Fibroblast of skin of left quadriceps (primary cell): ENCODE measurements around the gene ZNF280D.

Experiments
- DNase-seq, 2 experiments: peaks; one replicate each; pipeline ENCODE4 v3.0.0-alpha.2; 2013; ENCODE audit warnings: low read depth in 2 of 2

ZNF280D gene

DNA sequence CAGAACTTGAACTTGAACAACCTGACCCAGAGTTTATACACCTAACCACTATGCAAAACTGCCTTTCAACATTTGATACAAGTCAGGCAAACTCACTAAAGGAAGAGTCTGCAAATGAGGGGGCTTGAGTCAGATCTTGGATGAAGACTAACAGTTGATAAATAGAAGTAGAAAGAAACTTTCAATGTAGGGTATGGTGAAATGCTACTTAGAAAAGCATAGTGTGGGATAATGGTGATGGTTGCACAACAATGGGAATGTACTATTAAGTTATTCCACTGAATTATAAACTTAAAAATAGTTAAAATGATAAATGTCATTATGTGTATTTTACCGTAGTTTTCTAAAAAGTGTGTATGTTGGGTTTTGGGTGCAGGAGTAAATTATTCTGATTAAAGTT, 19.7 kb upstream of the ZNF280D start:
- DNase-seq: no peak

DNA sequence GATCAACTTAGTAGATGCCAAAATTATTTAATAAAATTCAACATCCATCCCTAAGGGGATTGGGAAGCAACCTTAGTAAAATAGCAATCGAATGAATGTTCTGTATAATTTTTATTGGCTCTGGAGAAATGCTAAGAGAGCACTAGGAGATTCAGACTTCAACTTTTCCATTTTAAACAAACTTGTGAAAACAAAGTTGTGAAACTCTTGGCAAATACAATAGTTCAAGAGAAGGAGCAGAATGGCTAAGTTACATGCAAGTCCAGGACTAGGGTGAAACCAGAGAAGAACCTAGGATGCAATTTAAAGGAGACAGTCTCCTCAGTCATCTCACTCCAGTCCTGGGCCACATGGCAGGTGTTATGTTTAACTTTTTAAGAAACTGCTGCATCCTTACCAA, 16.7 kb upstream of the ZNF280D start:
- DNase-seq: no peak

DNA sequence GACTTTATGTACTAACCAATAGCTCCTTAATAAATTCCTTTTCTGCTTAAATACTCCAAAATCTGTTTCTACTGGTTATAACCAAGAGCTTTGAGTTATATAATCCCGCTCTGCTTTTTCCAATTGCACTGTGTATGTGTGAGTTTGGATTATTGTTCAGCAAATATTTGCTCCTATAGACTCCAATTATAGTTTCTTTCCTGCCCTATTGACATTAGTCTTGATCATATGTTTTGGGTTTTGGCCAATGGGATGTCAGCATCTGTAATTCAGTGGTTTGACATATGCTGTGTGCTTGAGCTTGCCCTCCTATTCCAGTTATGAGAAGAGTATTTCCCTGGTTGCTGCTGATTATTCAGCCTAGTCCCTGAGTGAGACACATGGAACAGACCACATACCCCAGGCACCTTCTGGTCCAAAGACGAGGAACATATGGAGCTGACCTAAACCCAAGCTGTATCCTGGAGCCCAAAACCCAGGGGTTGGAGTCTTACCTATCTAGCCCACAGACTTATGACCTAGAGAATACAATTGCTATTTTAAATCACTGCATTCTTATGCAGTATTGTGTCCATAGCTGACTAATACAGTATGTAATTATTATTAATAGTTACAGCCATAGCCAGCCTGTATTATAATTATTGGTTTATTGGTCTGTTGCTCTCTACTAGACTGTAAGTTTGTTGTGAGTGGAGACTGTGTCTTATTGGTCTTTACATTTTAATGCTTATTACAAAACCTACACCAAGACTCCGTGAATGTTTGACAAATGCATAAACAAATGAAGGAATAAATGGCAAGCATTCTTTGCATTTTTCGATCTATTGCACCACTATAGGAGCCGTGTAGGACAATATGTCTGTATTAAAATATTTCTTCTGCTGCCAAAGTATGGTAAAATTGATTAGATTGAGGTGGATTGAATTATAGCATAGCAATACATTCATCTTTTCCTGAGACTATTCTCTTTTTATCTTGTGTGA, 11.7 kb upstream of the ZNF280D start:
- no peak for DNase-seq

DNA sequence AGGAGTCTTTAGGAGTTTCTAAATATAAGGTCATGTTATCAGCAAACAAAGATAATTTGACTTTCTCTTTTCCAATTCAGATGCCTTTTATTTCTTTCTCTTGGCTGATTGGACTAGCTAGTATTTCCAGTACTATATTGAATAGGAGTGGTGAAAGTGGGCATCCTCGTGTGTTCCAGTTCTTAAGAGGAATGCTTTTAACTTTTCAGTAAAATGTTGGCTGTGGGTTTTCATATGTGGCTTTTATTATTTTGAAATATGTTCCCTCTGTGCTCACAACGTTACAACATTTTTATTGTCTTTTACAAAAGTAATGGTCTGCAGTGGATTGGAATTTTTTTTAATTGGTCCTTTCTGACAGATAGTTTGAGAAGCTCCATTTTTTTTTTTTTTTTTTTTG, 8.2 kb upstream of the ZNF280D start:
- no peak for DNase-seq

DNA sequence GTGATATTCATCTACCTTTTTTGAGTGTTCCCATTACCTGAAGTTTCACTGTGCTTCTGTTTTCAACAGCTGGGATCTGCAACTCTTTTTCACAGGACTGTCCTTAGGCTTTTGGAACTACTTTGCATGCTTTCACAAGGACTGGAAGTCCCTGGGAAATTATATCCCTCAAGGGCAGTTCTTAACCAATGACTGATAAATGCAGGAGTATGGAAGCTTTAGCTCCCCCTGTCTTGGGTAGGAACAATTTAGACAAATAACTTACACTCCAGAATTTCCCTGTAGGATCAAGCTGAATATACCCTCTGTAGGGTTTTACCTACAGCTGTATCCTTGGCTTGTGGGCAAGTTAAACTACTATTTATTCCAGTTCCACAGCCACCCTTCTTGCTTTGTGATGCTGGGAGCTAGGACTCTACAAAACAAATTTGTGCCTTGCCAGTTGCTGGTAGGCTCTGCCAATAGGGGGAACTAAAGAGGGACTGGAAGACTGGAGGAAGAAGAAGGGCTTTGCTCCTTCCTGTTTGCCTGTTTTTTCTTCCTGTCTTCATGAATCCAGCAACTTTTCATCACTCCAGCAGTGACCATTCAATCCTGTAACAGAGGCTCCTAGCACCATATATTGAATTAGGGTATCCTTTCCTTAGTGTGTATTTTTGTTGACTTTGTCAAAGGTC, 6.8 kb upstream of the ZNF280D start:
- no peak for DNase-seq

DNA sequence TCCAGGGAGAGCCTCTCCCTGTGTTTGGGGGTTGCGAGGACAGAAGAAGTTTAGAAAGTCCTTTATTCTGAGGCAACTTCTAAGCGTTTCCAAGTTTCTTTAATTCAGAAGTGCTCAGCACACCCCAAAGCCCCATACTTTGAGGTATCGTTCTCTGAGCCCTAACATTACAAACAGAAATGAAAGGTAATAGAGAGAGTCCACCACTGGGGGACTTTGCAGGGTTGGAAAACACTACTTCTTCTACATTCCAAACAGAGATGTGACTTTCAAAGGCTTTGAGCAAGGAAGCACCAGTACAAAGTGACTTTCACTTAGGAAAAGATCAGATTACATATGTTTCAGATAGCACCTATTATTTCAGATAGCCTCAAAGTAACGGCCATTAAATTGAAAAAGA, 6.2 kb upstream of the ZNF280D start:
- no peak for DNase-seq

DNA sequence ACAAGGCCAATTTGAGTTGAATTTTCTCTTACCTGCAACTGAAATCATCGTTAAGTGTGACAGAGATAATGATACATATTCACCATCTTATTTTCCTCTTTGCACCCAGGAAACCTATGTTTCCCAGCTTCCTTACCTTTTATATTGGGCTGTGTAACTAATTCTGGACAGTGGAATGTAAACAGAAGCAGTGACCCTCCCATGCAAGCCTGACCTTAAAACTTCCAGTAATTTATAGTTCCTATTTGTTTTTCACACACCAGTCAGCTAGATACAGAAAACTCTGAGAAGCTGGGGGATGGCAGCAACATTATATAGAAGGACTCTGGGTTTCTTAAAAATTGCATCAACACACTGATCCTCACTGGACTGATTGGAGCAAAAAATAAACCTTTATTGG, 4.5 kb upstream of the ZNF280D start:
- DNase-seq: no peak

DNA sequence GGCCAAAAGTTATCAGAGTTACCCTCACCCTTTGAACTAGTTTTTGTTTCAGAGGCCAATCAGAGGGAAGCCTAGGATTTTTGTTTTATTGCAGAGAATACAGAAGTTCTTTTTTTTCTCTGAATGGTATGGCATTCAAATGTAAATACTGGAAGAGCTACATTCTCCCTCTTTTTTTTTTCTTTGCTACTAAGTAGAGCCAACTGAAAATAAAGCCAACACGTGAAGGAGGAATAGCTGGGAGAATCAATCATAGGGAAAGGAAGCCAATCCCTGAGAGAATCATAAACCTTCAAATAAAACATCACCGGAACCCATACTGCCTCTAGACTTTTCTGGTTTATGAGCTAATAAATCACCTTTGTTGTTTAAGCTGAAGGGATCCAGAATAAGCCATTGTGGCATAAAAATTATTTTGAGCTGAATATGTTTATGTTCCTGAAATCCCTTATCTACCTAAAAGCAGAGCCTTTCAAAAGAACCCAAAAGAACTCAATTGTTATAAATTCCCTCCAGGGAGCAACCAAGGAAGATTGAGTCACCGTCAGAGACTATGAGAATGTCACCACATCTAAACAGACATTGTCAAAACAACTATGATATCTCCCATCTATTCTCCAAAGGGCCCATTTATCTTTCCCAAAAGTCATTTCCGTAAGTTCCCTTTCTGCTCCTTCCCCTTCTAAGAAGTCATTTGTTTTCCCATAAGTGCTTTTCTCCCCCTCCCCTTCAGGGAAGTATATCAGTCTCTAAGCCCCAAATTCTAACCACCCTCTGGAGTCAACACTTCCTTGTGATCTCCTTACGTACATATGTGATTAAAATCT, 3.8 kb upstream of the ZNF280D start:
- no peak for DNase-seq

DNA sequence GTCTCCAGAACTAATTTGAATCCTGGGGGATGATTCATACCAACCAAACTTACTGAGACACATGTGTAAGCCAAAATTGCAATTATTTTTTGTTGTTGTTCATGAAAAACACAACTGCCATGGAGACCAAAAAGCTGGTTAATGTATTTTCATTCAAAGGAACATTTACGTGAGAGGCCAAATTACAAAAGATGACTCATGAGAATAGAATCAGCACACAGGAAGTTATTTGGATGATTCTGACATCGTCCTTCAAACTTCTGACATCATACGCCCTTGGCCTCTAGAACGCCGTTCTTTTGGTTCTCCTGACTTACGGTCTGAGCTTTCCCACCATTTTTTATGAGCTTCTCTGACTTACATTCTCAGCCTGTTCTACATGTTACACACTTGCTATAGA, 3.0 kb upstream of the ZNF280D start:
- DNase-seq: no peak

DNA sequence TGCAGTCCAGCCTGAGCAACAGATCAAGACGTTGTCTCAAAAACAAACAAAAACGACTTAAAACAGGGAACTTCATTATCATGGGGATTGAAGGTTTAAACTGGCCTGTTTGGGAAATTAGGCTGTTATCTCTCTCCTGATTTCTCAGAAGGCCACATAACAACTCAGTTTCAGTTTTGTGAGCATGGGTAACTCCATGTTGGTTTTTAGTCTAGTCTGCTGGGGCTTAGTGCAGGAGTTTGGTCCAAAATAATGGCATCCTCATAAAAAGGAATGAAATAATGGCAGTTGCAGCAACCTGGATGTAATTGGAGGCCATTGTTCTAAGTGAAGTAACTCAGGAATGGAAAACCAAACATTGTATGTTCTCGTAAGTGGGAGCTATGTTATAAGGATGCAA, 2.3 kb upstream of the ZNF280D start:
- no peak for DNase-seq

DNA sequence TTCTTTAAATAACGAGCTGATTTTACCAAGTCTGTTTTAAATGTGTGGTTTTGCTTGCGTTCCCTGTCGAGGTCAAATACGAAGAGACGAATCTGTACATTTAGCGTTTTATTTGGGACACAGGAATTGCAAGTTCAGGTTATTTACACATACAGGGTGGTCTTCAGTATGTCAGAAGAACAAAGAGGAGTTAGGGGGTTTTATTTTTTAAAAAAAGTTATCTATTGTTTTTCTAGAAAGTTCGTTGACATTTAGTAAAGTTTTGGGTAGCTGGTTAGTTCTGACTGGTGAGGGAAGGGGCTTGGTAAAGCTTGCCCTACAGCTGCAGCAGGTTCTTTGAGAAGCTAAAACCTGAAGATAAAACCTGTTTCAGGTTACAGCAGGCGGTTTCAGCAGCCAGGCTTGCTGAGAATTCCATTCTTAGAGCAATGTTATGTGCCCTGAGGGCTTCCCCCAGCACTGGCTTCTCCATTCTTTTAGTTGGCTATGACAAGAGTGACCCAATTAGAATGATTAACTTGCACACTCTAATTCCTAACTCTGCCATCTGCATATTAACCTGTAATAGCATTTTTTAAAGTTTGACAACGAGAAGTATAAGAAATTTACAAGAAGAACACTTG, 815 bp upstream of the ZNF280D start:
- DNase-seq: no peak

DNA sequence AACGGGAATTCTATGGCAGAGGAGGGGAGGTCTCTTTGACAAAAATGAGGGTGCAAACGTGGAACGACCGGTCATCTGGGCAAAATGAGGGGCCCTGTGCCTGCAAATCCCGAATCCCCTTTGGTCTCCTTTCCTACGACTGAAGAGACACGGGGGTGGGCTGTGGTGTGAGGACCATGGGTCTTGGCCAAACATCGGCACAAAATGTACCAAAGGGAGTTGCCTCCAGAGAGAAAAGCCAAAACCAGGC, 498 bp downstream of the ZNF280D start:
- no peak for DNase-seq

DNA sequence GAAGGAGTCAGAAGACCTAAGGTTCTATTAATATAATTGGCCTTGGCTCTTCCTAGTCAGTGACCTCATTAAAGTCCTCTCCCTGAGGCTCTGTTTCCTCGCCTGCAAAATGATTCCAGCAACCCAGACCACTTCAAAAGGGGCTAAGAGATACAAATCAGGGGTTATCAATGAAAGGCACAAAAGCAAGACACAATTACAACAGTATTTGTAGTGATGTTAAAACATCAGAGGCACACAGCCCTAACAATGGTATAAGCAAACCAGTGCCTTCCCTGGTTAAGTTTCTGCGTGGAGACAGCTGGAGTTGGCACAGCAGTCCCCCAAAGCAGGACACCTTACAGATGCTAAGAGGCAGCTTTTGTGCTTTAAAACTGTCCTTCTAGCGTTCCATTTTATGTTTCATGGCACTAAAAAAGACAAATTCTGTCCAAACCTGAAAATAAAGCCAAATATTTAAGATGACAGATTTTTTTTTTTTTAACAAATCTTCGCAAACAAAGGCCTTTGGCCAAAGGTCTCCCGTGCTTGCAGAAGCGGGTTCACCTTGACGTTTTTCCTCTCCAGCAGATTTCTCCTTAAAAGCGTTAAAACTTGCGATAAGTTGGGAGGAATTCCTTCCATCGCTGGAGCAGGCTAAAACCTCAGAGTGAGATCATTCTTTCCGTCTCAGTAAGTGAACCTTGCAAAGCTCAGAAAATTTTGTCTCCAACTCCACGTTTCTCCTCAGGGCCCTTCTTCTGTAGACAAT, 999 bp downstream of the ZNF280D start:
- no peak for DNase-seq

DNA sequence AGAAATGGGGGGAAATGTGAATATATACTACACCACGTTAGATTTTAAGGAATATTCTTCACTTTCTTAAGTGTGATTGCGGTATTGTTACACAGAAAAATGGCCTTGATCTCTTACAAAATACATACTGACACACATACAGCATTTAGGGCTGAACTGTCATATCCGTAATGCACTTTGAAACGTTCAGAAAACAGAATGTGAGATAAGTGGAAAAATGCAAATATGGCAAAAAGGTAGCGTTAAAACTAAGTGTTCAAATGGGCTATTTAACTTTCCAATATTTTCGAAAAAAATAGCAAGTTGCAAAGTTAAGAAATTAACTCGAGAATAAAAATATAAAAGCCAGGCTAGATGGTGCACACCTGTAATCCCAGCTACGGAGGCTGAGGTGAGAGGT, 1.8 kb downstream of the ZNF280D start:
- DNase-seq: no peak

DNA sequence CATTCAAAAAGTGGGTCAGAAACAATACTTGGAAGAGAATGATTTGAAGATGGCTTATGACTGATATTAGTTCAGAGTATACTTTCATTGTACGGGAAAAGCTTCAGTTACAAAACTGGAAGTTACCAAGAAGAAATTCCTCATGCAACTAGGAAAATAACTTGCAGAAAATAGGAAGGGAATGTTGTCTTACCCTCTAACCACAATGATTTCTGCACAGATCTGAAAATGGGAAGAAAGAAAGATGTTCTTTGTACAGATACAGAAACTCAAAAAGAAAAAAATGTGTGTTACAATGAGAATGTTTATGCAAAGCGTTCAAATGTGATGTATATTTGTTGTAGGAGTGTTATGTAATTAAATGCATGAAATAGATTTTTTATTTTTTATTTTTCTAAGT, 3.7 kb downstream of the ZNF280D start:
- no peak for DNase-seq

DNA sequence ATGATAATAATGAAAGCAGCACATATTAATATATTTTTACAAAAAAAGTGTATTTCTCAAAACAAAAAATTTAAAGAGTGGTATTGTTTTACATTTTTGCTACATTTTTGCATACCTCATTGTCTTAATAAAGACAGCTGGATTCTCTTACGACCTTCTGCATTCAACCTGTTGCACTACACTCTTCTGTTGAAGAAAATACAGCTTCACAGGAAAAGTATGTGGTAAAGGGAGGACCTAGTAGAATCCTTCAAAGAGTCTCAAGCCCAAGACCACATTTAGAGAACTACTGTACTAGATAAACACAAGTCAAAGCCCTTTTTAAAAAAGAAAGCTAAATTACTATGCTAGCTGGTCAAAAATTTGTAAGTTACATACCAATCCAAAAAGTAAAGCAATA, 7.9 kb downstream of the ZNF280D start:
- no peak for DNase-seq

DNA sequence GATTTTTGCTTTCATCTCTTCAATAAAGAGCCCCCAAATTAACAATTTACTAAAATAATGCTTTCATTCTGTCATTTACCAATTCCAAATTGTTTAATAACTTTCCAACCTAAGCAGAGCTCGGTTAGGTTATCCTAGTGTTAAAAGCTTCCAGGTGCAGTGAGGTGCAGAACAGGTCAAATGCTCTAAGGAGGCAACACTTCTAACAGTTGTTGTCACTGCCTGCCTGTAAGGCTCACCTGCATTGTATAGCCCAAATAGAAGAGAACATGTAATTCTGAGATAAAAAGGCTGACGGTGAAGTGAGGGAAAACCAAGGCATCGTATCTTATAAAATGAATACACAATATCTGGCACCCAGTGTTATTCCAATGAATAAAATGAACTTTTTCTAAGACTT, 9.1 kb downstream of the ZNF280D start:
- no peak for DNase-seq

DNA sequence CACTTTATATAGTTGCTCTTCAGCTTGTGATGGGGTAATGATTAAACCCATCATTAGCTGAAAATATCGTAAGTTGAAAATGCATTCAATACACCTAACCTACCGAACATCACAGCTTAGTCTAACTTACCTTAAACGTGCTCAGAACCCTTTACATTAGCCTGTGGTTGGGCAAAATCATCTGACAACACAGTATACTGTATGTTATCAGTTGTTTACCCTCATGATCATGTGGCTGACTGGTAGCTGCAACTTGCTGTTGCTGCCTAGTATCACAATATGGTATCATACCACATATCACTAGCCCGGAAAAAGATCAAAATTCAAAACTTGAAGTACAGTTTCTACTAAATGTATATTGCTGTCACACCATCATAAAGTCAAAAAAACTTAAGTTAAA, 9.5 kb downstream of the ZNF280D start:
- DNase-seq: no peak

DNA sequence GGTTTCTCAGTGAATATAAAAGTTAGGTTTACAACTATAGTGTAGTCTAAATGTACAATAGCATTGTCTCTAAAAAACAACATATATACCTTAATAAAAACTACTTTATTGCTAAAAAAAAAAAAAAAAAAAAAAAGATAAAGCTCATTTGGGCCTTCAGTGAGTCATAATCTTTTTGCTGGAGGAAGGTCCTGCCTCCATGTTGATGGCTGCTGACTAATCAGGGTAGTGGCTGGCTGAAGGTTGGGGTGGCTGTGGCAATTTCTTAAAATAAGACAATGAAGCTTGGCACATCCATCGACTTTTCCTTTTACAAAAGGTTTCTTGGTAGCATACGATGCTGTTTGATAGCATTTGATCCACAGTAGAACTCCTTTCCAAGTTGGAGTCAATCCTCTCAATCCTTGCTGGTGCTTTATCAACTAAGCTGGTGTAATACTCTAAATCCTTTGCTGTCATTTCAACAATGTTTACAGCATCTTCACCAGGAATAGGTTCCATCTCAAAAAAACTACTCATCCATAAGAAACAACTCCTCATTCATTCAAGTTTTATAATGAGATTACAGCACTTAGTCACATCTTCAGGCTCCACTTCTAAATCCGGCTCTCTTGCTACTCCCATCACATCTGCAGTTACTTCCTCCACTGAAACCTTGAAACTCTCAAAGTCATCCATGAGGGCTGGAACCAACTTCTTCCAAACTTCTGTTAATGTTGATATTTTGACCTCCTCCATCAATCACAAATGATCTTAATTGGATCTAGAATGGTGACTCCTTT, 13.3 kb downstream of the ZNF280D start:
- DNase-seq: no peak

DNA sequence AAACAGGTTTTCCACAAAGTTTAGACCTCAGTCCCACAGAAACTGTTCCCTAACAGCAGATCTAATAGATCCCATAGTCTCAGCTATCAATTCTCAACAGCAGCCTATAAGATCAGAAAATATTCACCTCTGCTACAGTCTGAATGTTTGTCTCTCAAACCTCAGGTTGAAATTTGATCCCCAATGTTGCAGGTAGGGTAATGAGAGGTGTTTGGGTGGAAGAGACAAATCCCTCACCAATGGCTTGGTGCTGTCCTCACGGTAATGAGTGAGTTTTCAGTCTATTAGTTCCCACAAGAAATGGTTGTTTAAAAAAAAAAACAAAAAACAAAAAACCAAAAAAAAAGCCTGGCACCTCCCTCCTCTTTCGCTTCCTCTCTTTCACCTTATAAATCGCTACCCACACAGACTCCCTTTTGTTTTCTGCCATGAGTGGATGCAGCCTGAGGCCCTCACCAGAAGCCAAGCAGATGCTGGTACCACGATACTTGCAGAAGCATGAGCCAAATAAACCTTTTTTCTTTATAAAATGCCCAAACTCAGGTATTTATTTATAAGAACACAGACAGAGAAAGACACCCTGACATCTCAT, 14.2 kb downstream of the ZNF280D start:
- no peak for DNase-seq
